Motor neuron (in vitro differentiated cells): ENCODE measurements around the gene EARS2. TPM values are rescaled to one million over a fixed set of nuclear protein-coding genes. Genes with fewer than 3 reads are reported as not detected.
"Not testable (repeated sequence)": the region's sequence is repeated elsewhere in the genome, so short reads cannot be mapped to it uniquely, and the experiment has no call there.

Source experiments
- ATAC-seq, 8 experiments: fragments of 200-7000 bp; cut with Tn5 transposase; replicated peaks in 6 of 8; 2 replicates each; pipeline ENCODE4 v1.8.0; 2021; ENCODE audit warnings: mild to moderate bottlenecking in 8 of 8, moderate library complexity in 8 of 8
- H3K27ac ChIP-seq, 2 donors: fragments of 250-450 bp; sonication (Bioruptor Pico); 2 replicates each; pipeline ENCODE4 v1.9.0; 2021; ENCODE audit warnings: antibody characterized with exemption in 2 of 2, mild to moderate bottlenecking in 2 of 2, moderate library complexity in 1 of 2
- H3K4me1 ChIP-seq, 2 donors: fragments of 250-450 bp; sonication (Bioruptor Pico); replicated peaks in 1 of 2; 2 replicates each; pipeline ENCODE4 v1.6.1; 2021; ENCODE audit warnings: antibody characterized with exemption in 2 of 2, mild to moderate bottlenecking in 2 of 2, moderate library complexity in 1 of 2
- H3K4me3 ChIP-seq, 5 donors: fragments of 250-450 bp; sonication (Bioruptor Pico); 2 replicates each; pipeline ENCODE4 v1.9.0; 2021; ENCODE audit warnings: antibody characterized with exemption in 5 of 5, mild to moderate bottlenecking in 5 of 5, moderate library complexity in 4 of 5
- WGBS, 10 experiments: fragments of 450-650 bp; shearing (Covaris generic); methylation state at CpG; one replicate each; pipeline ENCODE4 v1.0.0; 2022; 5-methylcytosine and 5-hydroxymethylcytosine counted together
- in situ Hi-C, 9 experiments: fragments of 400-800 bp; cut with MboI; loops; one replicate each; pipeline ENCODE4 v1.15.0; 2021; ENCODE audit warnings: low sequenced_read_pairs in 9 of 9, low pct_unique_long_range_greater_than_20kb in 2 of 9; ENCODE audit not compliant: unreplicated experiment in 9 of 9
- total RNA-seq, 8 experiments: library from RNA; unstranded; fragments of 300-600 nt; gene quantifications; 2 replicates each; pipeline versions ENCODE4 v1.2.3 to v1.2.4, GENCODE V29; 2022

EARS2 gene
- total RNA-seq, 8 experiments from 2014 or later, result 15.2 to 40.6 (median 26.4) TPM

DNA sequence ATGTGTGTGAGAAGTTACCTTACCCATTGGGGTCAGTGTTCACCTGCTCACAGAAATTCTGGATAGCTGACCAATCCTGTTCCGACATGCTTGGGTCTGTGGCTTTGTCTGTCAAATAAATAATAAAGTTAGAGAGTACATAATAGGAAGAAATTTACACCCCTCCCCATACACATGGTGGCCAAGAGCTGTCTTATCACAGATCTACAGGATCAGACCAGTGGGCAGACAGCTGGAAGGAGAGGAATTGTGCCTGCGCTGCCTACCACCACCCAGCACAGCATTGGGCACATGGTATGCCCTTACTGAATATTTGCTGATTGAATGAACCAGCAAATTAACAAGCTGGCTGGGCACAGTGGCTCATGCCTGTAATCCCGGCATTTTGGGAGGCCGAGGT is 61.5 kb downstream of the EARS2 start:
- in situ Hi-C loops, result loop anchor here in 1 of 9 experiments (25.0 kb wide), 1 partner anchor 108 kb away; no protein-coding TSS in a partner anchor
- no peak for ATAC-seq
- H3K27ac ChIP-seq, result no peak overlapping the region
- no peaks in the 10 kb centered on the region for H3K4me1 ChIP-seq
- WGBS, 10 experiments, result 80 to 100% (median 100%) methylated on average over 1 to 2 of the region's 4 CpGs; no CpG with 5 or more reads in 4 of the 10 experiments
- H3K4me3 ChIP-seq, result no peak overlapping the region

DNA sequence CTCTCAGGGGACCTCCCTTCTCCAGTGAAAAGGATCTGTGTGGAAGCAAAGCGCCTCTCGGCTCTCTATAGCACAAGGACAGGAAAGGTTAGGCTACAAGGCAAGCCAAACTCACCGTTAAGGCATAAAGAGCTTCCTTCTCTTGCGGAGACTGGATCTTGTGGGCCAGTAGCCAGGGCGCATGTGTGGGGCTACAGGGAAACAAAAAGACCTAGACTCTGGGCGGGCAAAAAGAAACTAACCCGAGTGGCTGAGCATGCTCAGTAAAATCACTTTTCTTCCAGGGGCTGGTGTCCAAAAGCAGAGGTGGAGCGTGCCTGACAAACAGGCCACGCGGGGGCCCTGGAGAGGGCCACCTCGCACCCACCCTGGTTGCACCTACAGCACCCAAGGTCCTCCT is 63.0 kb downstream of the EARS2 start:
- WGBS, 10 experiments, result 73 to 100% (median 91%) methylated on average over 1 to 4 of the region's 11 CpGs; no CpG with 5 or more reads in 4 of the 10 experiments
- ATAC-seq, result no peak
- in situ Hi-C loops, result loop anchor here in 1 of 9 experiments (25.0 kb wide), 1 partner anchor 107 kb away; no protein-coding TSS in a partner anchor

GRCh38 chr16:23491490-23492391 is 65.4 kb downstream of the EARS2 start:
- Histone ChIP-seq H3K27ac (no peak overlapping the region), H3K4me3 (no peak overlapping the region), H3K4me1 (no peaks in the 10 kb centered on the region)
- in situ Hi-C loops, result loop anchor here in 1 of 9 experiments (25.0 kb wide), 1 partner anchor 104 kb away; no protein-coding TSS in a partner anchor
- 80 to 100% (median 98%) methylated on average over 1 to 11 of the region's 14 CpGs for WGBS, 10 experiments
- peak in 1 of 8 experiments; percentile 27 for ATAC-seq

More for the DNA sequence above, 63.0 kb downstream of the EARS2 start:
- no peak overlapping the region for H3K27ac ChIP-seq
- no peak overlapping the region for H3K4me3 ChIP-seq
- no peaks in the 10 kb centered on the region for H3K4me1 ChIP-seq

DNA sequence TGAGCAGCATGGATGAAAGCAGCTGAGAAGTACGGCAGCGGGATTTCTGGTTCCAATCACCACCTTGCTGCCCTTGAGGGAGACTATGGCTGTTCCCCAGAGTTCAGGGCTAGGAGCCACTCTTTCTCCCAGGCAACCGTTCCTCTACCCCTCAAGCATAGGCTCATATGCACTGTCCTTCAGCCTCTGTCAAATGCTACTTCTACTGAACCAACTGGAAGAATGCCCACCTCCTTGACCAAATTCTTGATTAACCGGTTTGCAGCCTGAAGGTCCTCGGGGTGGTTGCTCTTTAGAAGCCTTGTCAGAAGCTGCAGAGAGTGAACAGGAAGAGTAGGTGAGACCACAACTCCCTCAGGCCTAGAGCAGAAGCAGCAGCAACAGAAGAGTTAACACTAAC is 70.7 kb downstream of the EARS2 start:
- Histone ChIP-seq H3K4me1 (no peaks in the 10 kb centered on the region), H3K4me3 (no peak overlapping the region), H3K27ac (no peak overlapping the region)
- 82 to 100% (median 100%) methylated on average over 1 to 4 of the region's 5 CpGs; no CpG with 5 or more reads in 1 of the 10 experiments for WGBS, 10 experiments
- no peak for ATAC-seq
- in situ Hi-C loops, result loop anchor here in 1 of 9 experiments (25.0 kb wide), 1 partner anchor 99 kb away; no protein-coding TSS in a partner anchor

- in situ Hi-C loops, result loop anchor here in 1 of 9 experiments (25.0 kb wide), 1 partner anchor 99 kb away; no protein-coding TSS in a partner anchor
- 80 to 100% (median 100%) methylated on average over 2 to 4 of the region's 8 CpGs; no CpG with 5 or more reads in 5 of the 10 experiments for WGBS, 10 experiments
- H3K4me1 ChIP-seq, result no peaks in the 10 kb centered on the region
Measured at GRCh38 chr16:23485841-23486240, 71.3 kb downstream of the EARS2 start.

DNA sequence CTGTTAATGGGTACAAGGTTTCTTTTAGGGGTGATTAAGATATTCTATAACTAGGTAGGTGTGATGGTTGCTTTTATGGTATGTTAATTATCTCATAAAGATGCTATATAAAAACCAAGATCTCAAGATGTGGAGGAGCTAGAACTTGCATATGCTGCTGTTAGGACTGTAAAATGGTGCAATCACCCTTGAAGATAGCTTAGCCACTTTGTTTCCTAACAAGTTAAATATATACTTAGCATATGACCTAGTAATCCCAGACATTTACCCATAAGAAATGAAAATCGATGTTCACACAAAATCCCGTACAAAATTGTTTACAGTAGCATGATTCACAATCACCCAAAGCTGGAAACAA is 71.9 kb downstream of the EARS2 start:
- H3K4me1 ChIP-seq, result no peaks in the 10 kb centered on the region
- no peak for ATAC-seq
- no peak overlapping the region for H3K27ac ChIP-seq
- H3K4me3 ChIP-seq, result no peak overlapping the region
- 83 to 100% (median 89%) methylated on average over 1 to 2 of the region's 2 CpGs; no CpG with 5 or more reads in 2 of the 10 experiments for WGBS, 10 experiments
- in situ Hi-C loops, result loop anchor here in 1 of 9 experiments (25.0 kb wide), 1 partner anchor 98 kb away; no protein-coding TSS in a partner anchor

More at GRCh38 chr16:23485841-23486240, 71.3 kb downstream of the EARS2 start:
- H3K27ac ChIP-seq, result no peak overlapping the region
- ATAC-seq, result no peak
- H3K4me3 ChIP-seq, result no peak overlapping the region

DNA sequence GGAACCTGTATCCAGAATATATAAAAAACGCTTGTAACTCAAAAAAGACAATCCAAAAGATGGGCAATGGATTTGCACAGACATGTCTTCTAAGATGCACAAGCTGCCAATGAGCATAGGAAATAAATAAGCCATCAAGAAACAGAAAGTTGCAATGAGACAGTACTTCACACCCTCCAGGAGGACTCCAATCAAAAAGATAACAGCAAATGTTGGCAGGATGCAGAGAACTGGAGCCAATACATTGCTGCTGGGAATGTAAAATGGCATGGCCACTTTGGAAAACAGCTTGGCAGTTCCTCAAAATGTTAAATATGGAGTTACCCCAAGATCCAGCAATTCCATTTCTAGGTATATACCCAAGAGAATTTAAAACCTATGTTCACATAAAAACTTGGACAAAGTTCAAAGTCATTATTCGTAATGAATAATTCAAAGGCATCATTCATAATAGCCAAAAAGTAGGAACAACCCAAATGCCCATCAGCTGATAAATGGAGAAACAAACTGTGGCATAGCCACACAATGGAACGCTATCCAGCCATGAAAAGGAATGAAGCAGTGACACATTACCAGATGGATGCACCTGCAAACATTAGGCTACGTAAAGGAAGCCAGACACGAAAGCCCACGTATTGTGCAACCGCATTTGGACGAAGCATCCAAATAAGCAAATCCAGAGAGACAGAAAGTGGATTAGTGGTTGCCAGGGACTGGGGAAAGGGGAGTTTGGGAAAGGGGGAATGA is 72.5 kb downstream of the EARS2 start:
- no peaks in the 10 kb centered on the region for H3K4me1 ChIP-seq
- in situ Hi-C loops, result loop anchor here in 1 of 9 experiments (25.0 kb wide), 1 partner anchor 97 kb away; no protein-coding TSS in a partner anchor
- no peak overlapping the region for H3K27ac ChIP-seq
- ATAC-seq, result no peak
- H3K4me3 ChIP-seq, result no peak overlapping the region
- 55 to 100% (median 90%) methylated on average over 1 to 8 of the region's 8 CpGs for WGBS, 10 experiments

- H3K4me3 ChIP-seq, H3K27ac ChIP-seq, H3K4me1 ChIP-seq, ATAC-seq: not testable (repeated sequence)
- in situ Hi-C loops, result loop anchor here in 1 of 9 experiments (25.0 kb wide), 1 partner anchor 96 kb away; no protein-coding TSS in a partner anchor
- 60 to 100% (median 100%) methylated on average over 1 to 8 of the region's 8 CpGs; no CpG with 5 or more reads in 3 of the 10 experiments for WGBS, 10 experiments
Measured at GRCh38 chr16:23483492-23483891, 73.7 kb downstream of the EARS2 start.

- Histone ChIP-seq H3K4me3 (no peak overlapping the region), H3K4me1 (no peaks in the 10 kb centered on the region), H3K27ac (no peak overlapping the region)
- 80 to 100% (median 97%) methylated on average over 1 to 3 of the region's 14 CpGs; no CpG with 5 or more reads in 6 of the 10 experiments for WGBS, 10 experiments
- in situ Hi-C loops, result loop anchor here in 1 of 9 experiments (25.0 kb wide), 1 partner anchor 95 kb away; no protein-coding TSS in a partner anchor
- no peak for ATAC-seq
Measured at GRCh38 chr16:23482778-23483177, 74.4 kb downstream of the EARS2 start.

GRCh38 chr16:23480257-23480656 is 76.9 kb downstream of the EARS2 start:
- peak in 3 of 8 experiments; percentile 30 to 98 (median 95) for ATAC-seq
- in situ Hi-C loops, result loop anchor here in 1 of 9 experiments (25.0 kb wide), 1 partner anchor 93 kb away; no protein-coding TSS in a partner anchor
- 61 to 100% (median 86%) methylated on average over 1 to 4 of the region's 4 CpGs; no CpG with 5 or more reads in 2 of the 10 experiments for WGBS, 10 experiments
- Histone ChIP-seq H3K4me3 (no peak overlapping the region), H3K4me1 (no peaks in the 10 kb centered on the region), H3K27ac (no peak overlapping the region)

DNA sequence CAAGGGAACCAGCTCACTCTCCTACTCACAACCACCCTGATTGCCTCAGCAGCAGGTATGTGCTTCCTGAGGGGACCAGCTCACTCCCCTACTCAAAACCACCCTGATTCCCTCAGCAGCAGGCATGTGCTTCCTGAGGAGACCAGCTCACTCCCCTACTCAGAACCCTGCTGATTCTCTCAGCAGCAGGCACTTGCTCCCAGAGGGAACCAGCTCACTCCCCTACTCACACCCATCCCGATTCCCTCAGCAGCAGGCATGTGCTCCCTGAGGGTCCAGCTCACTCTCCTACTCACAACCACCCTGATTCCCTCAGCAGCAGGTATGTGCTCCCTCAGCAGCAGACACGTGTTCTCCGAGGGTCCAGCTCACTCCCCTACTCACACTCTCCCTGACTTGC is 78.0 kb downstream of the EARS2 start:
- 90 to 100% methylated on average over 1 to 2 of the region's 3 CpGs; no CpG with 5 or more reads in 8 of the 10 experiments for WGBS, 10 experiments
- Histone ChIP-seq H3K4me3 (no peak overlapping the region), H3K4me1 (no peaks in the 10 kb centered on the region), H3K27ac (no peak overlapping the region)
- in situ Hi-C loops, result loop anchor here in 1 of 9 experiments (25.0 kb wide), 1 partner anchor 92 kb away; no protein-coding TSS in a partner anchor
- no peak for ATAC-seq

GRCh38 chr16:23478566-23478965 is 78.6 kb downstream of the EARS2 start:
- no peak for ATAC-seq
- 86 to 100% (median 100%) methylated on average over 1 of the region's 3 CpGs; no CpG with 5 or more reads in 7 of the 10 experiments for WGBS, 10 experiments
- no peak overlapping the region for H3K27ac ChIP-seq
- H3K4me3 ChIP-seq, result no peak overlapping the region
- in situ Hi-C loops, result loop anchor here in 1 of 9 experiments (25.0 kb wide), 1 partner anchor 91 kb away; no protein-coding TSS in a partner anchor
- H3K4me1 ChIP-seq, result no peaks in the 10 kb centered on the region
